Bronchial epithelial cell (primary cell): ENCODE results near the gene ACP7. TPM values are rescaled to one million over a fixed set of nuclear protein-coding genes. Genes with fewer than 3 reads are reported as not detected.

Source experiments
- DNase-seq: peaks from one replicate; pipeline ENCODE4 v3.0.0-alpha.2; 2010; ENCODE audit warnings: low read depth
- FAIRE-seq: peaks from 2 replicates; lab custom pipeline; 2011; peaks lifted over from hg19 to GRCh38; lab: Jason Lieb, UNC
- H3K27me3 ChIP-seq: 2 replicates; pipeline ENCODE4 v1.5.1; 2011; ENCODE audit warnings: low read length; ENCODE audit not compliant: control insufficient read depth, insufficient read depth
- H3K36me3 ChIP-seq: 2 replicates; pipeline ENCODE4 v1.5.1; 2011; ENCODE audit warnings: low read length; ENCODE audit not compliant: control insufficient read depth, insufficient read depth
- H3K4me3 ChIP-seq: 2 replicates; pipeline ENCODE4 v1.5.1; 2011; ENCODE audit warnings: mild to moderate bottlenecking, low read depth, low read length, control low read depth
- total RNA-seq: library from RNA; depleted of rRNA; stranded (reverse); fragments of >200 nt; gene quantifications from 2 replicates; pipeline ENCODE4 v1.2.1, GENCODE V29; 2014
- TF ChIP-seq, protein P1 (sequence below): IDR thresholded peaks from 2 replicates; pipeline ENCODE4 v1.5.1; 2011; ENCODE audit warnings: mild to moderate bottlenecking, moderate library complexity, low read length, control low read depth, inconsistent platforms; ENCODE audit not compliant: insufficient read depth, severe bottlenecking

Gene ACP7
- total RNA-seq, 1 donor from 2014 or later = 0.53 TPM

DNA sequence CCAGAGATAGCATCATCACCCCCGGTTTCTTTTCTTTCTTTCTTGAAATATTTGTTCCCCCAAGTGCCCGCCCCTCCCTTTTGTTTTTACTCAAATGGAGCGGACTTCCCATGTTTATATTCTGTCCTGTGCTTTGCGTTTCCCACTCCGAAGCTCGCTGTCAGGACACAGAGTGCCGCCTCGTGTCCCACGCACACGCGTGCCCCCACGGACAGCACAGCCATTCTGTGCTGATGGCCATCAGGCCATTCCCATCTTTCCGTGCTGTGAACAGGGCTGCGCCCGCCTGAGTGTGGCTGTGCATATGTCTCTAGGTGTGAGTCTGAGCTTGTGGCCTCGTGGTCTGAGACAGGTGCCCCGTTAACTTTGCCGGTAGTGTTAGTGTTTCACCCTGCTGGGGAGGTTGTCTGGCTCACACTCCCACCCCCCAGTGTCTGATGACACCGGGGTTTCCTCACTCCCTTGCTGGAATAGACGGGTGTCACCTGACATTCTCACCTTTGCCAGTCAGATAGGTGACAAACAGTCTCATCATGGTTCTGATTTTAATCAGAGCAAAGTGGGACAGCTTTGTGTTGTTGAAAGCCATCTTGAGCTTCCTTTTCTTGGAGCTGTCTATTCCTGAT, 48.3 kb downstream of the ACP7 start:
- H3K4me3 ChIP-seq = no peak overlapping the region
- no peaks in the 10 kb centered on the region for H3K36me3 ChIP-seq
- TF ChIP-seq, protein P1, sequence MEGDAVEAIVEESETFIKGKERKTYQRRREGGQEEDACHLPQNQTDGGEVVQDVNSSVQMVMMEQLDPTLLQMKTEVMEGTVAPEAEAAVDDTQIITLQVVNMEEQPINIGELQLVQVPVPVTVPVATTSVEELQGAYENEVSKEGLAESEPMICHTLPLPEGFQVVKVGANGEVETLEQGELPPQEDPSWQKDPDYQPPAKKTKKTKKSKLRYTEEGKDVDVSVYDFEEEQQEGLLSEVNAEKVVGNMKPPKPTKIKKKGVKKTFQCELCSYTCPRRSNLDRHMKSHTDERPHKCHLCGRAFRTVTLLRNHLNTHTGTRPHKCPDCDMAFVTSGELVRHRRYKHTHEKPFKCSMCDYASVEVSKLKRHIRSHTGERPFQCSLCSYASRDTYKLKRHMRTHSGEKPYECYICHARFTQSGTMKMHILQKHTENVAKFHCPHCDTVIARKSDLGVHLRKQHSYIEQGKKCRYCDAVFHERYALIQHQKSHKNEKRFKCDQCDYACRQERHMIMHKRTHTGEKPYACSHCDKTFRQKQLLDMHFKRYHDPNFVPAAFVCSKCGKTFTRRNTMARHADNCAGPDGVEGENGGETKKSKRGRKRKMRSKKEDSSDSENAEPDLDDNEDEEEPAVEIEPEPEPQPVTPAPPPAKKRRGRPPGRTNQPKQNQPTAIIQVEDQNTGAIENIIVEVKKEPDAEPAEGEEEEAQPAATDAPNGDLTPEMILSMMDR = no peak
- FAIRE-seq (no peak), DNase-seq (no peak)
- no peaks in the 10 kb centered on the region for H3K27me3 ChIP-seq

DNA sequence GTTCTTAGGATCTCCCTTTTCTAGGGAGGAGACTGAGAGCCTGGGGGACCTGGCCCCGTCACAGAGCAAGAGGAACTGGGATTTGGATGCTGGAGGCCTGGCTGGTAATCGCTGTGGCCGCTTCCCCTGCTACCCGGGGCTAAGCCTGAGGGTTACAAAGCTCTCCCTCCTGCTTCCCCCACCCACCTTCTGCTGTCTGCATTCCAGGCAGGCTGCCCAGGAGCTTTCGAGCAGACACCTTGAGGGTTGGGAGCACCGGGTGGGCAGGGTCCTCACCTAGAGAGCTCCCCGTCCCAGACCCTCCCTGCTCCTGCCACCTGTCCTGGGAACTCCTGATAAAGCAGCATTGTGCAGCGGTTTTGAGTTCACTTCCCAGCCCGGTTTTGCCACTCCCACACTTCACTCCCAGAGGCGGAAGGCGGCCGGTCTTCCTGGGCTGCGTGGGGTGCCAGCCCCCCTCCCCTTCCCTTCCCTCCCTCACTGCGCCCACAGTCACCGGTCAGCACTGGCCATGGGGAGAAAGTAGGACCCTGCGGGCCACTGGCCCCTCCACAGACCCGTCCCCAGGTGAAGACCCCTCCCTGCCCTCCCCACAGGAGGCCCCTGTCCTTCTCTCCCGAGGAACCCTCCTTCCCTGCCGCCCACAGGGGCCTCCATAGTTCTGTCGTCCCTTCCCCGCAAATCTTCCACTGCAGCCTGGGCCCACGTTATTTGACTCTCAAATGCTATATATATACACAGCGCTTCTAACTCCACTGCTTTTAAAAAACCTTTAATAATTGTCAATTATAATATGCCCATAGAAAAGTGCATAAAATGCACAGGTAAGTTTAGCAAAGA, 49.5 kb downstream of the ACP7 start:
- H3K36me3 ChIP-seq = no peaks in the 10 kb centered on the region
- DNase-seq = no peak
- no peaks in the 10 kb centered on the region for H3K27me3 ChIP-seq
- H3K4me3 ChIP-seq = no peak overlapping the region
- TF ChIP-seq, protein P1 = no peak
- FAIRE-seq = no peak

DNA sequence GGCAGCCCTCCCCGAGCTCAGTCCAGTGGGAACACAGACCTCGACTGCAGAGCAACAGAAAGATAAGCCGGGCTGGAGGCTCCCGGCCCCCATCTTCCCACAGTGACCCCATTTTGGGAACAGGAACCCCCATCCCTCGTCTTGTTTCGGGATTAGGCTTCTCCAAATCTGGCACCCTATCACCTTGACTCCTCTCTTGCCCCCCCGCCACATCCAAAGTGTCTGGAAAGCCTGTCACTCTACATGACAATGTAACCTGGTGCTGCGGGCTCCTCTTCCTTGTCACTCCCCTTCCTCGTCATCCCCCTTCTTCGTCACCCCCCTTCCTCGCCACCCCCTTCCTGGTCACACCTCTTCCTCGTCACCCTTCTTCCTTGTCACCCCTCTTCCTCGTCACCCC, 51.5 kb downstream of the ACP7 start:
- FAIRE-seq = no peak
- Histone ChIP-seq H3K36me3 (no peaks in the 10 kb centered on the region), H3K27me3 (no peaks in the 10 kb centered on the region), H3K4me3 (no peak overlapping the region)
- no peak for DNase-seq
- TF ChIP-seq, protein P1 = no peak

DNA sequence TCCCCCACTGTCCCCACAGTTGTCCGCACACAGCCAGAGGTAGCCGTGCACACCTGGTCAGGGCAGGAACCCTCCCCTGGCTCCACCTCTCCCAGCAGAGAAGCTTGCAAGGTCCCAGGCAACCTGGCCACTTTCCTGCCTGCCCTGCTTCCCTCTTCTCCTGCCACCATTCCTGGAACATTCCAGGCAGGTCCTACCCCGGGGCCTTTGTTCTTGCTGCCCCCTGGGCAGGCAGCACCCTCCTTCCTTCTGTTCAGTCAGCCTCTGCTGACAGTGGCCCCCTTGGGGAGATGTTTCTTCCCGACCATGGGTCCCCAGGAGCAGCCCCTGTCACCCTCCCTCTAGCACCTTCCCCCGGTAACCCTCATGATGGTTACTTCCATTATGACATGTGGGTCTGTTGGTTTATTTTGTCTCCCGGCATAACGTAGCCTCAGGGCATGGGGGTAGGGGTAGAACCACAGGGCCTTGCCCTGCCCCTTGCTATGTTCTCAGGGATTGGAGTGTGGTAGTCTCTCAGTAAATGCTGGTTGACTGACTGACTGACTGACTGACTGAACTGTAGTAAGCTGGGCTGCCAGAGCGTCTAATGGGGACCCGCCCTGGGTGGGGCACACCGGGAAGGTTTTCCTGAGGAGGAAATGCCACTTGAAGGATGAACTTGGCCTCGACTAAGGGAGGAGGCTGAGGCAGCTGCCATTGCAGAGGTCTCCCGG, 52.2 kb downstream of the ACP7 start:
- TF ChIP-seq, protein P1 = no peak
- Histone ChIP-seq H3K27me3 (no peaks in the 10 kb centered on the region), H3K36me3 (no peaks in the 10 kb centered on the region), H3K4me3 (no peak overlapping the region)
- DNase-seq = no peak
- FAIRE-seq = no peak

DNA sequence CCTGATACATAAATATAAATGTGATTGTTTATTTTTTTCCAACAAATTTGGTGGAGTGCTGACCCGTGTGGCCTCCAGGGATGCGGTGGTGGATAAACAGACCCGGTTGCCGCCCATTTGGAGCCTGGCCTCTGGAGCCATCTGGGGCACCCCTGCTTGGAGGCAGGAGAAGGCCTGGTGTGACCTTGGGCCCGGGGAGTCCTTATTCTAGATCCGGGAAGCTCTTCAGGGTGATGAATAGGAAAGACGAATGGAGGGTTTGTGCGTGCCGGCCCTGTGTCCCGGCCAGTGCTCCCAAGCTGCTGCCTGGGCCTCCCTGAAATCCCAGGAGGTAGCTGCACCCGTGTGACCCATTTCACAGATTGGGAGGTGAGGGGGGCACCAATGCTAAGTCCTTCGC, 53.0 kb downstream of the ACP7 start:
- H3K4me3 ChIP-seq = no peak overlapping the region
- no peak for DNase-seq
- H3K36me3 ChIP-seq = no peaks in the 10 kb centered on the region
- no peak for FAIRE-seq
- TF ChIP-seq, protein P1 = no peak
- H3K27me3 ChIP-seq = no peaks in the 10 kb centered on the region
